ENCODE measurements around the gene NR5A2.

The NR5A2 gene

GRCh38 chr1:200027264-200027823 lies at the start of gene NR5A2:
Gene NR5A2 (plus strand): TSS chr1:200027710. CDS start chr1:200027848, 138 bp downstream.
- no peak for DNase-seq (ENCODE audit: low read depth in 3 of 3)

- DNase-seq (ENCODE audit: low read depth in 3 of 3) = no peak
Measured at GRCh38 chr1:199978408-199978940, 49.0 kb upstream of the NR5A2 start.

GRCh38 chr1:199979071-199979470 lies 48.4 kb upstream of the NR5A2 start:
- no peak for DNase-seq (ENCODE audit: low read depth in 3 of 3)

- no peak for DNase-seq (ENCODE audit: low read depth in 3 of 3)
Measured at GRCh38 chr1:199981584-199981983, 45.9 kb upstream of the NR5A2 start.

GRCh38 chr1:199982606-199983005 lies 44.9 kb upstream of the NR5A2 start:
- no peak for DNase-seq (ENCODE audit: low read depth in 3 of 3)

GRCh38 chr1:199983531-199983930 lies 44.0 kb upstream of the NR5A2 start:
- no peak for DNase-seq (ENCODE audit: low read depth in 3 of 3)

GRCh38 chr1:199995096-199995685 lies 32.3 kb upstream of the NR5A2 start:
- DNase-seq (ENCODE audit: low read depth in 3 of 3) = no peak

- no peak for DNase-seq (ENCODE audit: low read depth in 3 of 3)
Measured at GRCh38 chr1:200005165-200005564, 22.3 kb upstream of the NR5A2 start.

GRCh38 chr1:200006711-200007110 lies 20.8 kb upstream of the NR5A2 start:
- no peak for DNase-seq (ENCODE audit: low read depth in 3 of 3)

- no peak for DNase-seq (ENCODE audit: low read depth in 3 of 3)
Measured at GRCh38 chr1:200015811-200016210, 11.7 kb upstream of the NR5A2 start.

GRCh38 chr1:200021577-200022238 lies 5.8 kb upstream of the NR5A2 start:
- DNase-seq (ENCODE audit: low read depth in 3 of 3) = no peak

- DNase-seq (ENCODE audit: low read depth in 3 of 3) = no peak
Measured at GRCh38 chr1:200022239-200022804, 5.2 kb upstream of the NR5A2 start.

- no peak for DNase-seq (ENCODE audit: low read depth in 3 of 3)
Measured at GRCh38 chr1:200028586-200029034, 1.1 kb downstream of the NR5A2 start.

- DNase-seq (ENCODE audit: low read depth in 3 of 3) = no peak
Measured at GRCh38 chr1:200029035-200029821, 1.7 kb downstream of the NR5A2 start.

- DNase-seq (ENCODE audit: low read depth in 3 of 3) = no peak
Measured at GRCh38 chr1:200029822-200030152, 2.3 kb downstream of the NR5A2 start.

- no peak for DNase-seq (ENCODE audit: low read depth in 3 of 3)
Measured at GRCh38 chr1:200030791-200031190, 3.3 kb downstream of the NR5A2 start.

- DNase-seq (ENCODE audit: low read depth in 3 of 3) = no peak
Measured at GRCh38 chr1:200033511-200034261, 6.2 kb downstream of the NR5A2 start.

GRCh38 chr1:200034262-200034557 lies 6.7 kb downstream of the NR5A2 start:
- no peak for DNase-seq (ENCODE audit: low read depth in 3 of 3)

- DNase-seq (ENCODE audit: low read depth in 3 of 3) = no peak
Measured at GRCh38 chr1:200034761-200035396, 7.4 kb downstream of the NR5A2 start.

- no peak for DNase-seq (ENCODE audit: low read depth in 3 of 3)
Measured at GRCh38 chr1:200035397-200035955, 8.0 kb downstream of the NR5A2 start.

Data from stimulated activated CD4-positive, alpha-beta T cell treated with anti-CD3 and anti-CD28 coated beads, TNF-alpha, amount 100 ng/mL, for 48 hours (primary cell).